GM12873 (cell line): ENCODE results near the gene ARHGDIG.

Experiments
- CTCF ChIP-seq: IDR thresholded peaks from 2 replicates; pipeline ENCODE4 v1.5.1; 2012; ENCODE audit warnings: low read depth, mild to moderate bottlenecking, moderate library complexity, low read length, control low read depth; ENCODE audit not compliant: insufficient read depth; ENCODE audit errors: missing control alignments

The ARHGDIG gene

GRCh38 chr16:320206-320605 is 39.8 kb downstream of the ARHGDIG start:
- no peak for TF ChIP-seq CTCF

DNA sequence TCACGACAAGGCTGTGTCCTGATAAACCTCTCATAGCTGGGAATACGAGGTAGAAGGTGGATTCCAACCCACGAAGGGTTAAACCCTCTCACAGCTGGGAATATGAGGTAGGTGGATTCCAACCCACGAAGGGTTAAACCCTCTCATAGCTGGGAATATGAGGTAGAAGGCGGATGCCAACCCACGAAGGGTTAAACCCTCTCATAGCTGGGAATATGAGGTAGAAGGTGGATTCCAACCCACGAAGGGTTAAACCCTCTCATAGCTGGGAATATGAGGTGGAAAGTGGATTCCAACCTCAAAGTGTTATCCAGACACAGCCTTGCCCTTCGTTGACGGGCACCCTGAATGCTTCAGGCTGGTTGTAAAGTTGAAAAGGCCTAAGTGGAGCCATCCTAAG is 41.1 kb downstream of the ARHGDIG start:
- TF ChIP-seq CTCF: no peak

DNA sequence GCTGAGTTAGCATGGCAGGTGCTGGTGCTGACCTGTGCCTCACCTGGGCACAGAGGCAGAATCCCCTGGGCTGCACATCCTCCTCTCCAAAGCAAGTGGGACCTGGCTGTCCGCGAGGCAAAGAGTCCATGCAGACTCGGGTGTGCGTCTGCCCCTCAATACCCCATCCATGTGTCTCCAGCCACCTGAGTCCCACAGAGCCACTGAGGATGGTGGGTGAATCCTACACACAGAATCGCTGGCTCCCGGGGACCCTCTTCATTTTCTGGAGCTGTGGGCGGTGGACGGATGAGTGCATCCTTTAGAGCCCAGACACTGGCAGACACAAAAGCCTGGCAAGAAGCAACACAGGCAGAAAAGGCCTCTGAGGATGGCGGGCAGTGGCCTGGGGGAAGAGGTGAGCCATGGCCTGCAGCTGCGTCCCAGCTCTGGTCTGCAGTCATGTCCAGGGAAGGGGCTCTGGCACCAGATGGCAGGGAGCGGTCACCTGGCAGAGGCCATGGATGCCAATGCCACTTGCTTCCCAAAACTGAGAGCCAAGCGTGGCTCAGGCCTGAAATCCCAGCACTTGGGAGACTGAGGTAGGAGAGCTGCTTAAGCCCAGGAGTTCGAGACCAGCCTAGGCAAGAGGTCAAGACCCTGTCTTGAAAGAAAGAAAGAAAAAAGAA is 42.2 kb downstream of the ARHGDIG start:
- TF ChIP-seq CTCF: no peak

GRCh38 chr16:324201-324450 is 43.7 kb downstream of the ARHGDIG start:
- TF ChIP-seq CTCF: no peak

DNA sequence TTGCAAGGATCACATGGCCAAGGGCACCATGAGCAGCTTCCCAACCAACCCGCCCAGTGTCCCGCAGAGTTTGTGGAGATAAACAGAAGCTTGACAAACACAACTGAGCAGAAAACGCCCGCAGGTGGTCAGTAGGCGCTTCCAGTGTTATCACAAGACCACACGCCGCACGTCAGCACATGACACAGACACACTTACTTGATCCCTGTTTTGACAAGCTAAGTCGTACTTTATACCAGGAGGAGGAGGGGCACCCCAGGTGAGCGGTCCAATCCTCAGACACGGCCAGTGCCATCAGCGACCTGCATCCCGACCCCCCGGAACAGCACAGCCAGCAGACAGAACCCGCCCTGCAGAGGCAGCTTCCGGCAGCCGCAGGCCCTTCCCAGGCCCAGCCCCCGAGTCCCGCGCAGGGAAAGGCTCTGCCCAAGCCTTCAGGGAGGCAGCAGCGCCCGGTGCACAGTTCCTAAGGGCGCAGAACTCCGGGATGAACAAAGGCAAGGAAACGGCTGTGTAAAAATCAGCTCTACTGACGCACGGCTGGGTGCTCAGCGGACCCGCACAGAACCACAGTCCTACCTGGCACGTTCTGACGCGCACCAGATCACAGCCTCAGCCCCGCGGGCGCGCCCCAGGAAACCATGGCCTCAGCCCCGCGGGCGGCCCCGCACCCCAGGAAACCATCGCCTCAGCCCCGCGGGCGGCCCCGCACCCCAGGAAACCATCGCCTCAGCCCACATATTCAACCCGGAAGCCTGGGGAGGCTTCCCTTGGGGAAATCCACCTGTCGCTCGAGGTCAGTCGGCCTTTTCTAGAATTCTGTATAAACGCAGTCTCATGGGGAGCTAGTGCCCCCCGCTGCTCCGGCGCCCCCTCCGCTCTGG is 44.3 kb downstream of the ARHGDIG start:
- TF ChIP-seq CTCF: no peak

- no peak for TF ChIP-seq CTCF
Measured at GRCh38 chr16:325375-326145, 45.2 kb downstream of the ARHGDIG start.

- no peak for TF ChIP-seq CTCF
Measured at GRCh38 chr16:330741-331140, 50.4 kb downstream of the ARHGDIG start.
